MCF 10A (cell line): ENCODE data around the gene PITRM1. TPM values are rescaled to one million over a fixed set of nuclear protein-coding genes. Genes with fewer than 3 reads are reported as not detected.

Experiments
- BruUV-seq: library from RNA; stranded (reverse); fragments of 400-500 nt; replicated peaks from 2 replicates; lab custom pipeline; 2021; lab: Mats Ljungman, UMichigan
- CTCF ChIA-PET: fragments of 300-600 bp; sonication (Branson Sonifier 250); formaldehyde crosslinking; extraction: SDS; loops from one replicate; lab custom pipeline; 2021; ENCODE audit warnings: antibody characterized with exemption, inconsistent platforms; lab: Yijun Ruan, JAX
- POLR2A ChIA-PET: fragments of 300-600, 350-650 bp; sonication (Branson Sonifier 250); formaldehyde crosslinking; extraction: SDS; loops from one replicate; lab custom pipeline; 2020; ENCODE audit warnings: antibody characterized with exemption, inconsistent platforms; lab: Yijun Ruan, JAX
- DNase-seq: peaks from one replicate; pipeline ENCODE4 v3.0.0-alpha.2; 2018; ENCODE audit not compliant: unreplicated experiment
- H3K27ac Mint-ChIP-seq: one replicate; pipeline ENCODE4 v1.8.0; 2022; ENCODE audit warnings: mild to moderate bottlenecking, low read depth, mixed read lengths; ENCODE audit not compliant: unreplicated experiment
- H3K27me3 Mint-ChIP-seq: one replicate; pipeline ENCODE4 v1.8.0; 2022; ENCODE audit warnings: mixed read lengths; ENCODE audit not compliant: insufficient read depth, unreplicated experiment
- H3K36me3 Mint-ChIP-seq: one replicate; pipeline ENCODE4 v1.8.0; 2022; ENCODE audit warnings: mild to moderate bottlenecking, moderate library complexity, mixed read lengths; ENCODE audit not compliant: insufficient read depth, unreplicated experiment
- H3K4me1 Mint-ChIP-seq: one replicate; pipeline ENCODE4 v1.8.0; 2022; ENCODE audit warnings: mixed read lengths; ENCODE audit not compliant: insufficient read depth, unreplicated experiment
- H3K4me3 Mint-ChIP-seq: one replicate; pipeline ENCODE4 v1.8.0; 2022; ENCODE audit warnings: mild to moderate bottlenecking, moderate library complexity, mixed read lengths; ENCODE audit not compliant: unreplicated experiment
- H3K9me3 Mint-ChIP-seq: one replicate; pipeline ENCODE4 v1.8.0; 2022; ENCODE audit warnings: mixed read lengths; ENCODE audit not compliant: unreplicated experiment
- intact Hi-C: fragments of 100-400 bp; cut with micrococcal nuclease; formaldehyde crosslinking; loops from 2 replicates; pipeline ENCODE4 v1.14.1; 2022
- total RNA-seq: library from RNA; stranded (reverse); gene quantifications from 2 replicates; pipeline ENCODE4 v1.2.3, GENCODE V29; 2022
- TF ChIP-seq, protein P1 (sequence below): fragments of 200-600 bp; IDR thresholded peaks from one replicate; pipeline ENCODE4 v1.8.0; 2022; ENCODE audit warnings: antibody characterized with exemption, mild to moderate bottlenecking; ENCODE audit not compliant: unreplicated experiment

The PITRM1 gene
- total RNA-seq, 1 experiment from 2014 or later, result 132 TPM

DNA sequence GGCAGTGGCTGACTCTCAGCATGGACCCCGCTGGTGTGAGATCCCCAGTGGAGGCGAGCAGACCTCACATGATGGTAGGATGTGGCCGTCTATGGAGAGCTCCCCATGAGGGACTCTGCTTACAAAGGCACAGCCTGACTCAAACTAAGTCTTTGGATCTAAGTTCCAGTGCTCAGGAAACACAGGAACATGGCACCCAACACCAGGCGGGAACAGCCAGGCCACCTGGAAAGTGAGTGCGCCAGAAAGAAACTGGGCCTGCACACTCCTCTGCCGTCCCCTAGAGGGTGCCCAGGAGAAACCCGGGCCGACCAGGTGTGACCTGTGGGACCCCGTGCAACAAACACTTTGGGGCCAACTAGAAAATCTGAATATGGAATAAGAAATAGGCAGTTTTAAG lies 10.0 kb downstream of the PITRM1 start:
- POLR2A ChIA-PET, result interaction anchor here (1.0 to 1.5 kb wide), 2 partner anchors 10 to 55 kb away, joined by 3 to 5 read pairs; partner anchors contain the start of gene PITRM1
- no peak for DNase-seq
- no TSS peak for BruUV-seq
- H3K27me3 Mint-ChIP-seq, result no peaks in the 10 kb centered on the region
- CTCF ChIA-PET, result no interaction called here
- intact Hi-C loops, result no loop called here
- no peaks in the 10 kb centered on the region for H3K4me1 Mint-ChIP-seq
- no peak overlapping the region for H3K4me3 Mint-ChIP-seq
- no peak overlapping the region for H3K27ac Mint-ChIP-seq
- TF ChIP-seq, protein P1, sequence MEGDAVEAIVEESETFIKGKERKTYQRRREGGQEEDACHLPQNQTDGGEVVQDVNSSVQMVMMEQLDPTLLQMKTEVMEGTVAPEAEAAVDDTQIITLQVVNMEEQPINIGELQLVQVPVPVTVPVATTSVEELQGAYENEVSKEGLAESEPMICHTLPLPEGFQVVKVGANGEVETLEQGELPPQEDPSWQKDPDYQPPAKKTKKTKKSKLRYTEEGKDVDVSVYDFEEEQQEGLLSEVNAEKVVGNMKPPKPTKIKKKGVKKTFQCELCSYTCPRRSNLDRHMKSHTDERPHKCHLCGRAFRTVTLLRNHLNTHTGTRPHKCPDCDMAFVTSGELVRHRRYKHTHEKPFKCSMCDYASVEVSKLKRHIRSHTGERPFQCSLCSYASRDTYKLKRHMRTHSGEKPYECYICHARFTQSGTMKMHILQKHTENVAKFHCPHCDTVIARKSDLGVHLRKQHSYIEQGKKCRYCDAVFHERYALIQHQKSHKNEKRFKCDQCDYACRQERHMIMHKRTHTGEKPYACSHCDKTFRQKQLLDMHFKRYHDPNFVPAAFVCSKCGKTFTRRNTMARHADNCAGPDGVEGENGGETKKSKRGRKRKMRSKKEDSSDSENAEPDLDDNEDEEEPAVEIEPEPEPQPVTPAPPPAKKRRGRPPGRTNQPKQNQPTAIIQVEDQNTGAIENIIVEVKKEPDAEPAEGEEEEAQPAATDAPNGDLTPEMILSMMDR, result no peak
- peaks cover 74% of the 10 kb centered on the region for H3K36me3 Mint-ChIP-seq
- no peaks in the 10 kb centered on the region for H3K9me3 Mint-ChIP-seq

- no TSS peak for BruUV-seq
- H3K4me1 Mint-ChIP-seq, result no peaks in the 10 kb centered on the region
- no peaks in the 10 kb centered on the region for H3K27me3 Mint-ChIP-seq
- TF ChIP-seq, protein P1, result no peak
- H3K36me3 Mint-ChIP-seq, result peaks cover 73% of the 10 kb centered on the region
- intact Hi-C loops, result no loop called here
- no peak overlapping the region for H3K4me3 Mint-ChIP-seq
- no peak for DNase-seq
- POLR2A ChIA-PET, result interaction anchor here (0.6 to 1.5 kb wide), 2 partner anchors 9 to 13 kb away, joined by 4 to 6 read pairs; partner anchors contain the start of gene PITRM1
- CTCF ChIA-PET, result interaction anchor here (0.9 kb wide), 1 partner anchor 34 kb away, joined by 4 read pairs; no protein-coding TSS in a partner anchor
- H3K27ac Mint-ChIP-seq, result no peak overlapping the region
- no peaks in the 10 kb centered on the region for H3K9me3 Mint-ChIP-seq
Observed at GRCh38 chr10:3159152-3159551, 13.4 kb downstream of the PITRM1 start.

DNA sequence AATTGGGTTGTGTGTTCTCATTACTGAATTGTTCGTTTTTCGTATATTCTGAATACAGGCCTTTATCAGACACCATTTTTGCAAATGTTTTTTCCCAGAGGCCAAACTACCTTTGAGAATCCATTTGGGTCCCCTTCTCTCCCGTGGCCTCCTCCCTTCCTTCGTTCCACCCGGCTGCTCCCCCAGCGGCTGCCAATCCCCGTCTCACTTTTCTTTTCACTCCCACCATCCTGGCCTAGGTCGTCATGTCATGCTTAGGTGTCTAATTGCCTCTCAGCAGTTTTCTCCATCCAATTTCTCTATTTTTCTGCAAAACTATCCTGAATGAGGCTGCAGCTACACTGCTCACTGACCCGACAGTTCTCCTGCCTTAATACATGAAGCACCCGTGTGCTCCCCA lies 17.9 kb downstream of the PITRM1 start:
- no peaks in the 10 kb centered on the region for H3K9me3 Mint-ChIP-seq
- no peaks in the 10 kb centered on the region for H3K4me1 Mint-ChIP-seq
- H3K27me3 Mint-ChIP-seq, result no peaks in the 10 kb centered on the region
- CTCF ChIA-PET, result no interaction called here
- TF ChIP-seq, protein P1, result no peak
- POLR2A ChIA-PET, result interaction anchor here (0.9 to 2.1 kb wide), 2 partner anchors 14 to 18 kb away, joined by 4 to 8 read pairs; partner anchors contain the start of gene PITRM1
- intact Hi-C loops, result no loop called here
- H3K27ac Mint-ChIP-seq, result no peak overlapping the region
- BruUV-seq, result no TSS peak
- peaks cover 82% of the 10 kb centered on the region for H3K36me3 Mint-ChIP-seq
- H3K4me3 Mint-ChIP-seq, result no peak overlapping the region
- DNase-seq, result no peak

DNA sequence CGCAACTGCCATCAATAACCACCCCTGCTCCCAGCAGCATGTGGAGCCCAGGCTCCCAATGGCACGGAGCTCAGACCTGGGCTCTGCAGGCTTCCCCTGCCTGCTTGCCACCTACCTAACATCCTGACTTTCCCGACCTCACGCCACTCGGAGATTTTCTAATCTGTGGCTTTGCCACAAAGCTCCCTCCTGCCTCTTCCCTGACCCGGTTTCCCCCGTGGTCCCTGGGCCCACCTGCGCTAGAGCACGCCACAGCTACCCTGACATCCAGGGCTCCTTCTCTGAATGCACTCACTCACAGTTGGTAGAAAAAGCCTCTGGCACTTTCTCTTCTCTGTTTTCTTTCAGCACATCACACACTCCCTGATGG lies 20.0 kb downstream of the PITRM1 start:
- ChIA-PET CTCF (no interaction called here), POLR2A (interaction anchor here (0.6 to 2.2 kb wide), 2 partner anchors 8 to 20 kb away, joined by 3 to 7 read pairs; partner anchors contain the start of gene PITRM1)
- intact Hi-C loops, result no loop called here
- TF ChIP-seq, protein P1, result no peak
- no peak for DNase-seq
- H3K27me3 Mint-ChIP-seq, result no peaks in the 10 kb centered on the region
- no peak overlapping the region for H3K27ac Mint-ChIP-seq
- no peaks in the 10 kb centered on the region for H3K9me3 Mint-ChIP-seq
- H3K36me3 Mint-ChIP-seq, result peaks cover 82% of the 10 kb centered on the region
- H3K4me3 Mint-ChIP-seq, result no peak overlapping the region
- H3K4me1 Mint-ChIP-seq, result no peaks in the 10 kb centered on the region
- BruUV-seq, result no TSS peak
